Fibroblast of villous mesenchyme (primary cell): ENCODE results near the gene TMEM19. TPM values are rescaled to one million over a fixed set of nuclear protein-coding genes. Genes with fewer than 3 reads are reported as not detected.
A peak's percentile ranks its signal among the peaks of the same experiment; 100 is the strongest.

ENCODE experiments used
- DNase-seq: peaks from one replicate; pipeline ENCODE4 v3.0.0-alpha.2; 2010; ENCODE audit warnings: low read depth
- H3K4me3 ChIP-seq: 2 replicates; pipeline ENCODE4 v1.5.1; 2011; ENCODE audit warnings: low read depth, mild to moderate bottlenecking, low read length
- total RNA-seq: library from RNA; depleted of rRNA; stranded (reverse); fragments of >200 nt; gene quantifications from 2 replicates; pipeline ENCODE4 v1.2.3, GENCODE V29; 2012
- TF ChIP-seq, protein P1 (sequence below): IDR thresholded peaks from 2 replicates; pipeline ENCODE4 v1.5.1; 2012; ENCODE audit warnings: low read depth, mild to moderate bottlenecking, low read length; ENCODE audit not compliant: insufficient read depth

The TMEM19 gene
- total RNA-seq, 1 donor = 37.1 TPM

DNA sequence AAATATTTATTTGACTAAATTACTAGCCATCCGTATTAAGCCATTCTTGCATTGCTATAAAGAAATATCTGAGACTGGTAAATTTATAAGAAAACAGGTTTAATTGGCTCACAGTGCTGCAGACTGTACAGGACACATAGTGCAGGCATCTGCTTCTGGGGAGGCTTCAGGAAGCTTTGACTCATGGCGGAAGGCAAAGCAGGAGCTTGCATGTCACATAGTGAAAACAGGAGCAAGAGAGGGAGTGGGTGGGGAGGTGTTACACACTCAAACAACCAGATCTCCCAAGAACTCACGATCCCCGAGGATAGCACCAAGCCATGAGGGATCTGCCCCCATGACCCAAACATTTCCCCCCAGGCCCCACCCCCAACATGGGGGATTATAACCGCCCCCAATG lies 42.1 kb downstream of the TMEM19 start:
- no peak overlapping the region for H3K4me3 ChIP-seq
- TF ChIP-seq, protein P1, sequence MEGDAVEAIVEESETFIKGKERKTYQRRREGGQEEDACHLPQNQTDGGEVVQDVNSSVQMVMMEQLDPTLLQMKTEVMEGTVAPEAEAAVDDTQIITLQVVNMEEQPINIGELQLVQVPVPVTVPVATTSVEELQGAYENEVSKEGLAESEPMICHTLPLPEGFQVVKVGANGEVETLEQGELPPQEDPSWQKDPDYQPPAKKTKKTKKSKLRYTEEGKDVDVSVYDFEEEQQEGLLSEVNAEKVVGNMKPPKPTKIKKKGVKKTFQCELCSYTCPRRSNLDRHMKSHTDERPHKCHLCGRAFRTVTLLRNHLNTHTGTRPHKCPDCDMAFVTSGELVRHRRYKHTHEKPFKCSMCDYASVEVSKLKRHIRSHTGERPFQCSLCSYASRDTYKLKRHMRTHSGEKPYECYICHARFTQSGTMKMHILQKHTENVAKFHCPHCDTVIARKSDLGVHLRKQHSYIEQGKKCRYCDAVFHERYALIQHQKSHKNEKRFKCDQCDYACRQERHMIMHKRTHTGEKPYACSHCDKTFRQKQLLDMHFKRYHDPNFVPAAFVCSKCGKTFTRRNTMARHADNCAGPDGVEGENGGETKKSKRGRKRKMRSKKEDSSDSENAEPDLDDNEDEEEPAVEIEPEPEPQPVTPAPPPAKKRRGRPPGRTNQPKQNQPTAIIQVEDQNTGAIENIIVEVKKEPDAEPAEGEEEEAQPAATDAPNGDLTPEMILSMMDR = no peak
- no peak for DNase-seq

DNA sequence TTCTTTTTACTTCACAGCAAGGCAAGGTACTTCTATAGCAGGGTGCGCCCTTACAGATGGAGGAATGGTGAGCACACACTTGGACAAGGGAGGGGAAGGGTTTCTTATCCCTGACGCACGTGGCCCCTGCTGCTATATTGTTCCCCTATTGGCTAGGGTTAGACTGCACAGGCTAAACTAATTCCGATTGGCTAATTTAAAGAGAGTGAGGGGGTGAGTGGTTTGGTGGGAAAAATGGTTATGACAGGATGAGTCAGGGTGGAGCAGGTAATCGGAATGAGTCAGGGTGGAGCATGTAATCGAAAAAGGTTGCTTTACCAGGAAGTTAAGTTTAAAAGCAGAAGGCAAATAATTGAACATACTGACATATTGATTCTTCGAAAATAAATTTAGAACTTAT lies 45.1 kb downstream of the TMEM19 start:
- no peak overlapping the region for H3K4me3 ChIP-seq
- TF ChIP-seq, protein P1 = no peak

DNA sequence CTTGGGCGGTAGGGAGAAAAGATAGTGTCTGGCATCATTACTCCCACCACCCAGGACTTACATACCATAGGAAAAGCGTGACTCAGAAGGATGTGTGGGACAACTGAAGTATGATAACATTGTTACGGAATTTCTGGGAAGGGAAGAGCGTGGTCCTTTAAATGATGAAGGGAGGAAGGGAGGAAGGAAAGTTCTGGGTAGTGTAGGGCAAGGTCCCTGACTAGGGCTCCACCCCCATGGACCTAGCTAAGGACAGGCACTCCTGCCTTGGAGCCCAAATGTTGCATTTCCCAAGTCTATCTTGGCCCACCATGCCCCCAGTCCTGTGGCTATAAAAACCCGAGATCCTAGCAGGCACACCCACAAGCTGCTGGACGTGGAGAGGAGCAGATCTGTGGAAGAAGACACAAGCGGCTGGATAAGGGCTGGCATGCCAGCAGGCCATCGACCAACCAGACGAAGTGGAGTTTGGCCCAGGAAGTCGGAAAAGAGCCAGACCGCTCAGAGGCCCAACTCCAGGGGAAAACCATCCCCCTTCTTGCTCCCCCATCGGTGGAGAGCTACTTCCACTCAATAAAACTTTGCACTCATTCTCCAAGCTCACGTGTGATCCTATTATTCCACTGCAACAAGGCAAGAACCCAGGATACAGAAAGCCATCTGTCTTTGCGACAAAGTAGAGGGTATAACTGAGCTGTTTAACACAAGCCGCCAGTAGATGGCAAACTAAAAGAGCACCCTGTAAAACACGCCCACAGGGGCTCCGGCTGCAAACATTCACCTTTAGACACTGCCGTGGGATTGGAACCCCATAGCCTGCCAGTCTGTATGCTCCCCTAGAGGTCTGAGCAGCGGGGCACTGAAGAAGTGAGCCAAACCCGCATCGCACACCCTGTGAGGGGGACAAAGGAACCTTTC lies 45.8 kb downstream of the TMEM19 start:
- peak; percentile 22 for DNase-seq
- no peak overlapping the region for H3K4me3 ChIP-seq
- TF ChIP-seq, protein P1 = no peak

More for the DNA sequence above, 45.1 kb downstream of the TMEM19 start:
- DNase-seq = no peak

DNA sequence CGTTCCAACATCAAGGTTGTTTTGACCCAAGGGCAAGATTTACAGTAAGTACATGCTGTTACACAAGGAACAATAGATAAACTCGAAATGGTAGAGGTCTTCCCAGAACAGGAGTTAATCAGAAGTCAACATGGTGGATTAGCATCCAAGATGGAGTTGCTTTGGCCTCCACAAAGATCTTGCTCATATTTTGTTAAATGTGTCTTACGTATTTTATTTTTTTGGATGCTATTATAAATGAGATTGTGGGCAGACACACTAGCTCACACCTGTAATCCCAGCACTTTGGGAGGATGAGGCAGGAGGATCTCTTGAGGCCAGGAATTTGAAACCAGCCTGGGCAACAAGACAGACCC lies 46.5 kb downstream of the TMEM19 start:
- TF ChIP-seq, protein P1 = no peak
- no peak for DNase-seq
- H3K4me3 ChIP-seq = no peak overlapping the region

DNA sequence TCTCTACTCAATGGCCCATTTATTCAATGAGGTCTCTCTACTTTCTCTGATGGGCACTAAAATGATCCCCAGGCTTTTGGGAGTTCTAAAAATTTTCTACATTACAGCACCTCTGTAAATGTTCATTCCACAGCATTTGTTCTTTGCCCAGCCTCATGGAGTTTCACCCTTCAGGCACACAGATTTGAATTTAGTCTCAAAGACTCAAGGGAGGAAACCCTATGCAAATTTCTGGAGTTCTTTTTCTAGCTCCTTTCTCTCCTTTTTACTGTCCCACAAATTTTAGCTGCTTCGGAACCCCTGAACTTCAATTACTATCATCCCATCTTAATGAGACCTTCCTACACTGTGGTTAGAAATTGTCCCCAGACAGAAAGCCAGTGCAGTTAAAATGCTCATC lies 51.3 kb downstream of the TMEM19 start:
- DNase-seq = no peak

DNA sequence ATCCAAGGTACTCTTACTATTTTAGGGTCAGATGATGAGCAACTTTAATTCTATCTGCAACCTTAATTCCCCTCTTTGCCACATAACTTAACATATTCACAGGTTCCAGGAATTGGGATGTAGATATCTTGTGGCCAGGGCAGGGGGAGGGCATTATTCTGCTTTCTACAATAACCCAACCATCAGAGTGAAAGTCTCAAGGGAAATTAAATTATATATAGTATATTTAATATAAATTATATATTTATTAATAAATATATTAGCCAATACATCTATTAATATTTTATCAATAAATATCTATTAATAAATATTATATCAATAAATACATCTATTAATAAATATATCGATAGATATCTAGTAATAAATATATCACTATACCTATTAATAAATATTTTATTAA lies 57.1 kb downstream of the TMEM19 start:
- no peak overlapping the region for H3K4me3 ChIP-seq
- DNase-seq = no peak
- TF ChIP-seq, protein P1 = no peak

More for the DNA sequence above, 51.3 kb downstream of the TMEM19 start:
- H3K4me3 ChIP-seq = no peak overlapping the region
- TF ChIP-seq, protein P1 = no peak
